Activated naive CD4-positive, alpha-beta T cell (primary cell): Measurements from ENCODE around the gene YDJC.
A peak's percentile ranks its signal among the peaks of the same experiment; 100 is the strongest.
"Not testable (repeated sequence)": the region's sequence is repeated elsewhere in the genome, so short reads cannot be mapped to it uniquely, and the experiment has no call there.

ENCODE experiments used
- DNase-seq, 4 experiments: peaks; one replicate each; lab custom pipeline; 2025; lab: John Stamatoyannopoulos, UW

YDJC gene

GRCh38 chr22:21632237-21632895 is 2.5 kb upstream of the YDJC start, which contains the start of gene CCDC116:
CCDC116 (plus strand) TSS chr22:21632760; CDS start chr22:21633182, 422 bp downstream.
- peak in 1 of 4 experiments; percentile 35 for DNase-seq

GRCh38 chr22:21631025-21631424 is 1.2 kb upstream of the YDJC start:
- no peak for DNase-seq

GRCh38 chr22:21628386-21629254 is 1.2 kb downstream of the YDJC start:
- no peak for DNase-seq

- DNase-seq: no peak
These were observed 2.9 kb downstream of the YDJC start for GRCh38 chr22:21626735-21627469.

- DNase-seq: no peak
These were observed 3.6 kb downstream of the YDJC start for GRCh38 chr22:21626073-21626734.

- no peak for DNase-seq
These were observed 4.7 kb downstream of the YDJC start for GRCh38 chr22:21624880-21625791.

- DNase-seq: peak in 1 of 4 experiments; percentile 28
These were observed 5.5 kb downstream of the YDJC start for GRCh38 chr22:21624120-21624879.

GRCh38 chr22:21623648-21623970 is 6.2 kb downstream of the YDJC start:
- DNase-seq: no peak

GRCh38 chr22:21622919-21623647 is 6.7 kb downstream of the YDJC start:
- DNase-seq: no peak

GRCh38 chr22:21622011-21622918 is 7.6 kb downstream of the YDJC start:
- no peak for DNase-seq

- no peak for DNase-seq
These were observed 8.8 kb downstream of the YDJC start for GRCh38 chr22:21621025-21621424.

GRCh38 chr22:21617337-21617736 is 12.5 kb downstream of the YDJC start:
- DNase-seq: not testable (repeated sequence)

- no peak for DNase-seq
These were observed 14.1 kb downstream of the YDJC start for GRCh38 chr22:21615731-21616130.

GRCh38 chr22:21613553-21614233 is 16.1 kb downstream of the YDJC start:
- DNase-seq: no peak

- no peak for DNase-seq
These were observed 17.0 kb downstream of the YDJC start for GRCh38 chr22:21612858-21613257.

- DNase-seq: no peak
These were observed 18.4 kb downstream of the YDJC start for GRCh38 chr22:21611210-21611977.

- not testable (repeated sequence) for DNase-seq
These were observed 20.2 kb downstream of the YDJC start for GRCh38 chr22:21609556-21610157.
